GM19455 (cell line): ENCODE results near the gene KRTAP5-10.
"Not testable (repeated sequence)": the region's sequence is repeated elsewhere in the genome, so short reads cannot be mapped to it uniquely, and the experiment has no call there.

ENCODE experiments used
- ATAC-seq: cut with Tn5 transposase; IDR thresholded peaks from one replicate; pipeline ENCODE4 v1.9.1; 2021; ENCODE audit not compliant: unreplicated experiment

Gene KRTAP5-10

GRCh38 chr11:71571101-71571850 is 5.9 kb downstream of the KRTAP5-10 start:
- ATAC-seq, result not testable (repeated sequence)

DNA sequence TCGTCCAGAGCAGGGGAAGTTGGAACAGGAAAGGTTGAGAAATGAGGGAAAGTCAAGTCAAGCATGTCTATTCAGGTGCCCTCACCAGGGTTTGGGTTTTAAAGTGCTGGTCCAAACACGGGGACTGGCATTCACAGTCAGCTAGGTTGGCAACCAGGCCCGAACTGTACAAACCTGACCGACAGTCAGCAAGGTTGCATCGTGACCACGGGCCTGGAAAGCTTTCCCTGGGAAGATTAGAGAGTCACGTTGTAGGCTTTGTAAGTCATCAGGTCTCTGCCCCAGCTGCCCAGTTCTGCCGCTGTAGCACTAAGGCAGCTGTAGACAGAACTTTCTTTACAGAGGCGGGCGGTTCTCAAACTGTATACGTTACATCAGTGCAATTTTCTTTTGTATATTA is 7.4 kb downstream of the KRTAP5-10 start:
- ATAC-seq, result no peak

GRCh38 chr11:71574418-71574817 is 9.1 kb downstream of the KRTAP5-10 start:
- ATAC-seq, result no peak

DNA sequence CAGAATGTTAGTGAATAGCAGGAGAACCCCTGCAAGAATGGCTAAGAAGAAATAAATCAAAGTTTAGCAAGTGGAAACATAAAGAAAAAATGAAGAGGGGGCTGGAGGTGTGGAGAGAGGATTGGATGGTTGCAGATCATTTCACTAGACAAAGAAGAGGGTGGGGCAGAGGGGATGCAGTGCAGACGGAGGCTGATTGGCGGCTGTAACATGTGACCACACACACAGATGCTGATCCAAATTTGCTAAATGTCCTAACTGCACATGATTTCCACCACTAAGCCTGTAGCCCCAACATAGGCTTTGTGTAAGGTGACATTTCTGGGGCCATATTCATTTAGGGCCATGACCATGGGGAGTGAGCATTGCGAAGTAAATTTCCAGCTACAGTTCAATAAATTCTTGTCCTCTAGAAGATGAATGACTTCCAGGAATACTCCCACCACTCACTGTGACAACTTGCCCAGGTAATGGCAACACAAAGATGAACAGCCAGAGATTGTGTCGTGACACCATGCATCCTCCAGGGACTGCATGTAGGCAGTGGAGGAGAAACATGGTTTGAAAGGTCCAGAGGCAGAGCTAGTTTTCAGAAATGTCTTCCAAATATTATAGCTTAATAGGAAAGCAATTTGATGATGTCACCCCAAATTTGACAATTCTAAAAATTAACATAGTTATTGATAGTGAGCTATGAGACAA is 10.5 kb downstream of the KRTAP5-10 start:
- no peak for ATAC-seq

DNA sequence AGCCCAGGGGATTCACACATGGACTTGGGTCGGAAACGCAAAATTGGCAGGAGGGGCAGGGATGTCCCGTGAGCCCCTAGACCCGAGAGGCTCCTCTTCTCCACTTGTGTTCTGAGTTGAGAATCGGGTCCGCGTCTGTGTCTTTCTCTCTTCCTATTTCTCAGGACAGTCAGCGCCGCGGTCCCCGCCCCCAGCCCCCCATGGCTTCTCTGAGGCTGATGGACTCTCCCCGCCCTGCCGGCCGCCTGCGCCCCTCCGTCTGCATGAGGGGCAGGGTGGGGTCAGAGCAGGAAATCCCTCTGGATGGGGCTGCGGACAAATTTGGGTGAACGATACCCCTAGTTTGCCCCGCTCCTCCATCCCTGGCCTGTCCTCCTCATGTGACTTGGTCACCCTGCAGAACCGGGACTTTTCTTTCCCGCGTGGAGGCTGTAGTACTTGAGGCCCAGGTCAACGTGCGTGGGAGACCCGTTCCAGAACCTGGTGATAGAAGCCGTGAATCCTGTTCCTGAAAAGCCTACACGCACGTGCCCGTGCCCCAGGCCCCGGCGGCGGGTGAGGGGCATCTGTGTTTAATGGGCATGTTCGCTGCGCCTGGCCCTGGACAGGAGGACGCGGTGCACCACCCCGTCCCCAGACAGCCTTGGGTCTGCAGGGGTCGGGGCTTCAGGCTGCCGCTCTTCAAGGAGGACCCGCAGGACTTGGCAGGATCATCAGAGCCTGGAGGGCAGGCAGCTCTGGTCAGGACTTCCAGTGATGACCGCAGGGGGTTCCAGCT is 11.5 kb downstream of the KRTAP5-10 start:
- not testable (repeated sequence) for ATAC-seq

DNA sequence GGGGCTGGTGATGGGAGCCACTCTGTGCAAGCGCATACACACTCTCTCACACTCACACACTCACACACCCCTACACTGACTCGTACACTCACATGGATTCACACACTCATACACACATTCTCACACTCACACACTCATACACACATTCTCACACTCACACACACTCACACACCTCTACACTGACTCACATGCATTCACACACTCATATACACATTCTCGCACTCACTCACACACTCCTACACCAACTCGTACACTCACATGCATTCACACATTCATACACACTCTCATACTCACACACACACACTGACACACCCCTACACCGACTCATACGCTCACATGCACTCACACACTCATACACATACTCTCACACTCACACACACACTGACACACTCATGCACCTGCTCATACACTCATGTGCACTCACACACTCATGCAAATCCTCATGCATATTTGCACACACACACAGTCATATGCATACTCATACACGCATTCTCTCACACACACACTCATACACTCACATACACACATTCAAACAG is 12.2 kb downstream of the KRTAP5-10 start:
- ATAC-seq, result no peak

- not testable (repeated sequence) for ATAC-seq
Measured at GRCh38 chr11:71579513-71579912, 14.2 kb downstream of the KRTAP5-10 start.

GRCh38 chr11:71580057-71581003 is 15.0 kb downstream of the KRTAP5-10 start:
- ATAC-seq, result no peak

DNA sequence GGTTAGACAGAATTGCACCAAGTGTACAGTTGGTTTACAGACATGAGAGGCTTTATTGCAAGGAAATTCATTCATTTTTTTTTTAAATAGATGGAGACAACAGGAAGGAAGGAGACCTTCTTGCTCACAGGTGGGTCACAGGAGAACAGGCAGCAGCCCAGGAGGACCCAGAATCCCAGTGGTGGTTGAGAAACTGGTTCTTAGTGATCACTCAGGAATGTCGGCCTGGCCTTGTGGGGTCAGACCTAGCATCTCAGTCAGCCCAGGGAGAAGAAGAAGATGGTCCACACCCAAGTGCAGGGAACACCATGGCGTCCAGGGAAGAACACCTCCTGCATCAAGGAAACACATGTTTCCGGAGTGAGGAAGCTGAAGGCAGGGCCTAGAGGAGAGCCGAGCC is 16.5 kb downstream of the KRTAP5-10 start:
- ATAC-seq, result no peak

DNA sequence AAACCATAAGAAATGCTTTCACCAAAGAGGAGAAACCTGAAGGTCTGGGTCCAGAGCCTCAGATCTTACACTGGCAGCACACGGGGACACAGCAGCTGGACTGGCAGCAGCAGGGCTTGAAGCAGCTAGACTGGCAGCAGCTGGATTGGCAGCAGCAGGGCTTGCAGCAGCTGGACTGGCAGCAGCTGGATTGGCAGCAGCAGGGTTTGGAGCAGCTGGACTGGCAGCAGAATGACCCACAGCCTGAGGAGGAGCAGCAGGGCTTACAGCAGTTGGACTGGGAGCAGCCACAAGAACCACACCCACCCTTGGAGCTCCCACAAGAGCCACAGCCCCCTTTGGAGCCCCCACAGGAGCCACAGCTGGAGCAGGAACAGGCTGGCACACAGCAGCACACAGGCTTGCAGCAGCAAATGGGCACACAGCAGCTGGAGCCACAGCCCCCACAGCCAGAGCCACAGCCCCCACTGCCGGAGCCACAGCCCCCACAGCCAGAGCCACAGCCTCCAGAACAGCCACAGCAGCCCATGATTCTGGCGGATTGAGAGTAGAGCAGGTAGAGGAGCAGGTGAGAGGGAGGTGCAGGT is 17.0 kb downstream of the KRTAP5-10 start, which contains the start of gene KRTAP5-11:
KRTAP5-11 (minus strand) TSS at position 567 of the 587 bp plus-strand sequence; CDS start at position 529, 38 bp downstream.
- ATAC-seq, result no peak

- not testable (repeated sequence) for ATAC-seq
Measured at GRCh38 chr11:71582969-71583368, 17.6 kb downstream of the KRTAP5-10 start.

GRCh38 chr11:71585673-71586072 is 20.3 kb downstream of the KRTAP5-10 start:
- ATAC-seq, result not testable (repeated sequence)

DNA sequence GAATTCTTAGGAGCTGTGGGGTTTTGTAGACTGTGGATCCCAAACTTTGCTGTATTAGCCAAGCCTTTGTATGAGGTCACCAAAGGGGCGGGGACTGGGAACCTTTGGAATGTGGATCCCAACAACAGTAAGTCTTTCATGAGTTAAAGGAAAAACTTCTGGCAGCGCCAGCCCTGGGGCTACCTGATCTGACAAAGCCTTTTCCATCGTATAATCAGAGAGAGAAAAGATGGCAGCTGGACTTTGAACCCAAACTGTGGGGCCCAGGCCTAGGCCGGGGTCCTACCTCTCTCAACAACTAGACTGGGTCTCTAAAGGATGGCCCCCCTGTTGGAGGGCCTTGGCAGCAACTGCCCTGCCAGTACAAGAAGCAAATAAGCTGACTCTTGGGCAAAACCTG is 23.0 kb downstream of the KRTAP5-10 start:
- ATAC-seq, result not testable (repeated sequence)

GRCh38 chr11:71588822-71589545 is 23.6 kb downstream of the KRTAP5-10 start:
- not testable (repeated sequence) for ATAC-seq

DNA sequence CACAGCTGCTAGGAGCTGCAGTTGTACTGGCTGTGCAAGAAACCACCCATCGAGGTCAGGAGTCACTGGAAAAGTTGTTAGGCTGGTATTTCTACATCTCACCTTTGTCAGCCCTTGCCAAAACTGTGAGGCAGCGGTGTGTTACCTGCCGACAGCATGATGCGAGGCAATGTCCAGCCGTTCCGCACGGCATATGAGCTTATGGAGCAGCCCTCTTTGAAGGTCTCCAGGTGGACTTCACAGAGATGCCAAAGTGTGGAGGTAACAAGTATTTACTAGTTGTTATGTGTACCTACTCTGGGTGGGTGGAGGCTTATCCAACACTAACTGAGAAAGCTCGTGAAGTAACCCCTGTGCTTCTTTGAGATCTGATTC is 24.2 kb downstream of the KRTAP5-10 start:
- not testable (repeated sequence) for ATAC-seq

DNA sequence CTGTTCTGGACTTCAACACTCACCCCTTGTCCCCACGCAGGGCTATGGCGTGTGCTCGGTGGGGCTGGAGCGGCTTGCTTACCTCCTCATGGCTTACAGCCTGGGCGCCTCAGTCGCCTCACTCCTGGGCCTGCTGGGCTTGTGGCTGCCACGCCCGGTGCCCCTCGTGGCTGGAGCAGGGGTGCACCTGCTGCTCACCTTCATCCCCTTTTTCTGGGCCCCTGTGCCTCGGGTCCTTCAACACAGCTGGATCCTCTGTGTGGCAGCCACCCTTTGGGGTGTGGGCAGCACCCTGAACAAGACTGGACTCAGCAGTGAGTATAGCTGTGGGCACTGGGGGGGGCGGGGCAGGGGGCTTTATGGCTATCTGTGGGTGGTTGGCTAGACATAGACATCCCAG is 37.9 kb downstream of the KRTAP5-10 start:
- not testable (repeated sequence) for ATAC-seq

- not testable (repeated sequence) for ATAC-seq
Measured at GRCh38 chr11:71604798-71605488, 39.6 kb downstream of the KRTAP5-10 start.

DNA sequence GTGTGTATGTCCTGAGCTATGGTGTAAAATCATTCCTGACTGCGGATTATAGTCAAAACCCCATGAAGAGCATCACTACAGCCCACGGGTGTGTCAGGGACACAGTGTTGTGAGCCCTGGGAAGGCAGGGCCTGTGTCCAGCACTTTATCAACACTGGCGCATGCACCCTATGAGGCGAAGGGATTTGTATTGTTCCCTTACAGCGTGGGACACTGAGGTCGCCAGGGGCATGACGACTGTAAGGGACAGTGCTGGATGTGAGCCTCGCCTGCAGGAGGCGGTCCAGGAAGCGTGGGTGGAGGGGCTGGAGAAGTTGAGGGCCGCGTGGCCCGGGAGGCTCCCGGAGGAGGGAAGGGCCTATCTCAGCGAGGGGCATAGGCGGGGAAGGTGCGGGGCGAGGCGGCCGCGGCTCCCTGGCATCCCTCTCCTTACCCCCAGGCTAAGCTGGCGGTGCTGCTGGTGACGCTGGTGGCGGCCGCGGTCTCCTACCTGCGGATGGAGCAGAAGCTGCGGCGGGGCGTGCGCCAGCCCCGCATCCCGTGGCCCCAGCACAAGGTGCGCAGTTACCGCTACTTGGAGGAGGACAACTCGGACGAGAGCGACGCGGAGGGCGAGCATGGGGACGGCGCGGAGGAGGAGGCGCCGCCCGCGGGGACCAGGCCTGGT is 41.6 kb downstream of the KRTAP5-10 start:
- not testable (repeated sequence) for ATAC-seq
